HEK293T (cell line): Measurements from ENCODE around the gene PRRC2B.

Experiments used
- BHLHE40 ChIP-seq: fragments of 450-650 bp; IDR thresholded peaks from 2 replicates; pipeline ENCODE4 v1.6.1; 2016; ENCODE audit warnings: mild to moderate bottlenecking, moderate library complexity, borderline replicate concordance
- CTBP1 ChIP-seq: fragments of 450-650 bp; IDR thresholded peaks from 2 replicates; pipeline ENCODE4 v1.6.1; 2016; ENCODE audit warnings: borderline replicate concordance
- HDGF ChIP-seq: fragments of 450-650 bp; IDR thresholded peaks from 2 replicates; pipeline ENCODE4 v1.6.1; 2017; ENCODE audit warnings: antibody characterized with exemption, borderline replicate concordance
- ZNF384 ChIP-seq: fragments of 450-650 bp; IDR thresholded peaks from 2 replicates; pipeline ENCODE4 v1.6.1; 2016

- TF ChIP-seq CTBP1, result no peak
- no peak for TF ChIP-seq ZNF384
- TF ChIP-seq HDGF, result no peak
- no peak for TF ChIP-seq BHLHE40
These were observed 91.3 kb downstream of the PRRC2B start for GRCh38 chr9:131485206-131485605.
